HepG2 (cell line): ENCODE results near the gene SLC38A2. TPM values are rescaled to one million over a fixed set of nuclear protein-coding genes. Genes with fewer than 3 reads are reported as not detected.

Source experiments
- FIP1L1 ChIP-seq: fragments of 200-400 bp; formaldehyde crosslinking; IDR thresholded peaks from 2 replicates; pipeline ENCODE4 v1.6.1; 2018; ENCODE audit warnings: low read depth, mild to moderate bottlenecking, low read length, moderate library complexity, borderline replicate concordance; ENCODE audit not compliant: insufficient read depth
- NR2C2 ChIP-seq: sonication (generic); formaldehyde crosslinking; IDR thresholded peaks from 2 replicates; pipeline ENCODE4 v1.4.0; 2020; ENCODE audit warnings: missing genetic modification reagents, mild to moderate bottlenecking, moderate library complexity, borderline replicate concordance
- RBFOX2 ChIP-seq: fragments of 200-400 bp; formaldehyde crosslinking; IDR thresholded peaks from 2 replicates; pipeline ENCODE4 v1.6.1; 2017; ENCODE audit warnings: low read depth, mild to moderate bottlenecking, low read length
- SRF ChIP-seq: IDR thresholded peaks from 2 replicates; pipeline ENCODE4 v1.6.1; 2011; ENCODE audit warnings: mild to moderate bottlenecking, low read depth, low read length, moderate library complexity
- ZFP1 ChIP-seq: IDR thresholded peaks from 2 replicates; pipeline ENCODE4 v1.6.1; 2016
- ZGPAT ChIP-seq: IDR thresholded peaks from 2 replicates; pipeline ENCODE4 v1.6.1; 2016; ENCODE audit warnings: mild to moderate bottlenecking
- ZNF235 ChIP-seq: sonication (generic); formaldehyde crosslinking; IDR thresholded peaks from 2 replicates; pipeline ENCODE4 v1.8.1; 2023; ENCODE audit warnings: mild to moderate bottlenecking, missing genetic modification reagents, borderline replicate concordance
- ZNF253 ChIP-seq: sonication (generic); formaldehyde crosslinking; IDR thresholded peaks from 2 replicates; pipeline ENCODE4 v1.8.0; 2022; ENCODE audit warnings: mild to moderate bottlenecking, missing genetic modification reagents, borderline replicate concordance
- ZNF468 ChIP-seq: sonication (generic); formaldehyde crosslinking; IDR thresholded peaks from 2 replicates; pipeline ENCODE4 v1.8.0; 2022; ENCODE audit warnings: mild to moderate bottlenecking, moderate library complexity, missing genetic modification reagents
- polyA plus RNA-seq, 8 experiments: library from polyadenylated mRNA; depleted of rRNA in 3 of 8; stranded (reverse) in 7 of 8; unstranded in 1 of 8; fragments of >200 nt; fragmentation: Illumina TruSeq in 4 of 8; extraction: Trizol in 4 of 8; gene quantifications; 2 replicates each; pipeline versions ENCODE4 v1.2.1 to v1.2.3, GENCODE V29; 2011 to 2016; ENCODE audit warnings: low read depth in 4 of 8, missing spikeins in 1 of 8, mixed read lengths in 1 of 8; ENCODE audit not compliant: insufficient read depth in 1 of 8
- total RNA-seq, 5 experiments: library from RNA; depleted of rRNA; stranded (reverse); fragments of >200 nt; fragmentation: Illumina TruSeq; extraction: Trizol; gene quantifications; 2 replicates each; pipeline ENCODE4 v1.2.3, GENCODE V29; 2016; ENCODE audit warnings: low read depth in 1 of 5
- TF ChIP-seq, protein P1 (sequence below): sonication (generic); formaldehyde crosslinking; IDR thresholded peaks from one replicate; pipeline ENCODE4 v1.5.1; 2020; ENCODE audit warnings: mild to moderate bottlenecking, missing genetic modification reagents; ENCODE audit errors: not compliant biosample characterization
- TF ChIP-seq, protein P2 (sequence below): IDR thresholded peaks from 2 replicates; pipeline ENCODE4 v1.6.1; 2016; ENCODE audit warnings: low read depth, missing genetic modification reagents, missing compliant biosample characterization
- TF ChIP-seq, protein P3 (sequence below): sonication (generic); formaldehyde crosslinking; IDR thresholded peaks from 2 replicates; pipeline ENCODE4 v1.4.0; 2020; ENCODE audit warnings: missing genetic modification reagents

SLC38A2 gene
- total and polyA plus RNA-seq, 2 of the 13 experiments (the other 11 are each of a cell fraction or from before 2014, with no cell fraction given): 368 to 880 TPM

GRCh38 chr12:46371718-46372543 lies 642 bp downstream of the SLC38A2 start (continued):
- TF ChIP-seq, protein P1, sequence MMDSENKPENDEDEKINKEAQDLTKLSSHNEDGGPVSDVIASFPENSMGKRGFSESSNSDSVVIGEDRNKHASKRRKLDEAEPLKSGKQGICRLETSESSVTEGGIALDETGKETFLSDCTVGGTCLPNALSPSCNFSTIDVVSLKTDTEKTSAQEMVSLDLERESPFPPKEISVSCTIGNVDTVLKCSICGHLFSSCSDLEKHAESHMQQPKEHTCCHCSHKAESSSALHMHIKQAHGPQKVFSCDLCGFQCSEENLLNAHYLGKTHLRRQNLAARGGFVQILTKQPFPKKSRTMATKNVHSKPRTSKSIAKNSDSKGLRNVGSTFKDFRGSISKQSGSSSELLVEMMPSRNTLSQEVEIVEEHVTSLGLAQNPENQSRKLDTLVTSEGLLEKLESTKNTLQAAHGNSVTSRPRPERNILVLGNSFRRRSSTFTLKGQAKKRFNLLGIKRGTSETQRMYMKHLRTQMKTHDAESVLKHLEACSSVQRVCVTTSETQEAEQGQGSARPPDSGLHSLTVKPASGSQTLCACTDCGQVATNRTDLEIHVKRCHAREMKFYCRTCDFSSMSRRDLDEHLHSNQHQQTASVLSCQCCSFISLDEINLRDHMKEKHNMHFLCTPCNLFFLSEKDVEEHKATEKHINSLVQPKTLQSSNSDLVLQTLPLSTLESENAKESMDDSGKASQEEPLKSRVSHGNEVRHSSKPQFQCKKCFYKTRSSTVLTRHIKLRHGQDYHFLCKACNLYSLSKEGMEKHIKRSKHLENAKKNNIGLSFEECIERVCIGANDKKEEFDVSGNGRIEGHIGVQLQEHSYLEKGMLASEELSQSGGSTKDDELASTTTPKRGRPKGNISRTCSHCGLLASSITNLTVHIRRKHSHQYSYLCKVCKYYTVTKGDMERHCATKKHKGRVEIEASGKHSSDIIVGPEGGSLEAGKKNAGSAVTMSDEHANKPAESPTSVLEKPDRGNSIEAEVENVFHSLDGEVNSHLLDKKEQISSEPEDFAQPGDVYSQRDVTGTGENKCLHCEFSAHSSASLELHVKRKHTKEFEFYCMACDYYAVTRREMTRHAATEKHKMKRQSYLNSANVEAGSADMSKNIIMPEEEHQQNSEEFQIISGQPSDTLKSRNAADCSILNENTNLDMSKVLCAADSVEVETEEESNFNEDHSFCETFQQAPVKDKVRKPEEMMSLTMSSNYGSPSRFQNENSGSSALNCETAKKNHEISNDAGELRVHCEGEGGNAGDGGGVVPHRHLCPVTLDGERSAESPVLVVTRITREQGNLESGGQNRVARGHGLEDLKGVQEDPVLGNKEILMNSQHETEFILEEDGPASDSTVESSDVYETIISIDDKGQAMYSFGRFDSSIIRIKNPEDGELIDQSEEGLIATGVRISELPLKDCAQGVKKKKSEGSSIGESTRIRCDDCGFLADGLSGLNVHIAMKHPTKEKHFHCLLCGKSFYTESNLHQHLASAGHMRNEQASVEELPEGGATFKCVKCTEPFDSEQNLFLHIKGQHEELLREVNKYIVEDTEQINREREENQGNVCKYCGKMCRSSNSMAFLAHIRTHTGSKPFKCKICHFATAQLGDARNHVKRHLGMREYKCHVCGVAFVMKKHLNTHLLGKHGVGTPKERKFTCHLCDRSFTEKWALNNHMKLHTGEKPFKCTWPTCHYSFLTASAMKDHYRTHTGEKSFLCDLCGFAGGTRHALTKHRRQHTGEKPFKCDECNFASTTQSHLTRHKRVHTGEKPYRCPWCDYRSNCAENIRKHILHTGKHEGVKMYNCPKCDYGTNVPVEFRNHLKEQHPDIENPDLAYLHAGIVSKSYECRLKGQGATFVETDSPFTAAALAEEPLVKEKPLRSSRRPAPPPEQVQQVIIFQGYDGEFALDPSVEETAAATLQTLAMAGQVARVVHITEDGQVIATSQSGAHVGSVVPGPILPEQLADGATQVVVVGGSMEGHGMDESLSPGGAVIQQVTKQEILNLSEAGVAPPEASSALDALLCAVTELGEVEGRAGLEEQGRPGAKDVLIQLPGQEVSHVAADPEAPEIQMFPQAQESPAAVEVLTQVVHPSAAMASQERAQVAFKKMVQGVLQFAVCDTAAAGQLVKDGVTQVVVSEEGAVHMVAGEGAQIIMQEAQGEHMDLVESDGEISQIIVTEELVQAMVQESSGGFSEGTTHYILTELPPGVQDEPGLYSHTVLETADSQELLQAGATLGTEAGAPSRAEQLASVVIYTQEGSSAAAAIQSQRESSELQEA (CRISPR knock-in tag): no peak
- no peak for TF ChIP-seq ZNF253 (CRISPR knock-in tag)
- no peak for TF ChIP-seq ZNF235 (CRISPR knock-in tag)
- TF ChIP-seq ZFP1: no peak
- TF ChIP-seq NR2C2: no peak
- TF ChIP-seq, protein P2, sequence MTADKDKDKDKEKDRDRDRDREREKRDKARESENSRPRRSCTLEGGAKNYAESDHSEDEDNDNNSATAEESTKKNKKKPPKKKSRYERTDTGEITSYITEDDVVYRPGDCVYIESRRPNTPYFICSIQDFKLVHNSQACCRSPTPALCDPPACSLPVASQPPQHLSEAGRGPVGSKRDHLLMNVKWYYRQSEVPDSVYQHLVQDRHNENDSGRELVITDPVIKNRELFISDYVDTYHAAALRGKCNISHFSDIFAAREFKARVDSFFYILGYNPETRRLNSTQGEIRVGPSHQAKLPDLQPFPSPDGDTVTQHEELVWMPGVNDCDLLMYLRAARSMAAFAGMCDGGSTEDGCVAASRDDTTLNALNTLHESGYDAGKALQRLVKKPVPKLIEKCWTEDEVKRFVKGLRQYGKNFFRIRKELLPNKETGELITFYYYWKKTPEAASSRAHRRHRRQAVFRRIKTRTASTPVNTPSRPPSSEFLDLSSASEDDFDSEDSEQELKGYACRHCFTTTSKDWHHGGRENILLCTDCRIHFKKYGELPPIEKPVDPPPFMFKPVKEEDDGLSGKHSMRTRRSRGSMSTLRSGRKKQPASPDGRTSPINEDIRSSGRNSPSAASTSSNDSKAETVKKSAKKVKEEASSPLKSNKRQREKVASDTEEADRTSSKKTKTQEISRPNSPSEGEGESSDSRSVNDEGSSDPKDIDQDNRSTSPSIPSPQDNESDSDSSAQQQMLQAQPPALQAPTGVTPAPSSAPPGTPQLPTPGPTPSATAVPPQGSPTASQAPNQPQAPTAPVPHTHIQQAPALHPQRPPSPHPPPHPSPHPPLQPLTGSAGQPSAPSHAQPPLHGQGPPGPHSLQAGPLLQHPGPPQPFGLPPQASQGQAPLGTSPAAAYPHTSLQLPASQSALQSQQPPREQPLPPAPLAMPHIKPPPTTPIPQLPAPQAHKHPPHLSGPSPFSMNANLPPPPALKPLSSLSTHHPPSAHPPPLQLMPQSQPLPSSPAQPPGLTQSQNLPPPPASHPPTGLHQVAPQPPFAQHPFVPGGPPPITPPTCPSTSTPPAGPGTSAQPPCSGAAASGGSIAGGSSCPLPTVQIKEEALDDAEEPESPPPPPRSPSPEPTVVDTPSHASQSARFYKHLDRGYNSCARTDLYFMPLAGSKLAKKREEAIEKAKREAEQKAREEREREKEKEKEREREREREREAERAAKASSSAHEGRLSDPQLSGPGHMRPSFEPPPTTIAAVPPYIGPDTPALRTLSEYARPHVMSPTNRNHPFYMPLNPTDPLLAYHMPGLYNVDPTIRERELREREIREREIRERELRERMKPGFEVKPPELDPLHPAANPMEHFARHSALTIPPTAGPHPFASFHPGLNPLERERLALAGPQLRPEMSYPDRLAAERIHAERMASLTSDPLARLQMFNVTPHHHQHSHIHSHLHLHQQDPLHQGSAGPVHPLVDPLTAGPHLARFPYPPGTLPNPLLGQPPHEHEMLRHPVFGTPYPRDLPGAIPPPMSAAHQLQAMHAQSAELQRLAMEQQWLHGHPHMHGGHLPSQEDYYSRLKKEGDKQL (CRISPR knock-in tag): no peak
- TF ChIP-seq RBFOX2: peak; percentile 97
- peak; percentile 89 for TF ChIP-seq FIP1L1
- no peak for TF ChIP-seq ZNF468
- TF ChIP-seq SRF: no peak
- TF ChIP-seq ZGPAT: no peak; the same call in none of the 2 replicates
- TF ChIP-seq, protein P3, sequence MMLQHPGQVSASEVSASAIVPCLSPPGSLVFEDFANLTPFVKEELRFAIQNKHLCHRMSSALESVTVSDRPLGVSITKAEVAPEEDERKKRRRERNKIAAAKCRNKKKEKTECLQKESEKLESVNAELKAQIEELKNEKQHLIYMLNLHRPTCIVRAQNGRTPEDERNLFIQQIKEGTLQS (CRISPR knock-in tag): no peak; the same call in 1 of the 2 replicates
